ENCODE results near the gene MANEA. TPM values are rescaled to one million over a fixed set of nuclear protein-coding genes. Genes with fewer than 3 reads are reported as not detected.
"Not testable (repeated sequence)": the region's sequence is repeated elsewhere in the genome, so short reads cannot be mapped to it uniquely, and the experiment has no call there.

The MANEA gene, protein sequence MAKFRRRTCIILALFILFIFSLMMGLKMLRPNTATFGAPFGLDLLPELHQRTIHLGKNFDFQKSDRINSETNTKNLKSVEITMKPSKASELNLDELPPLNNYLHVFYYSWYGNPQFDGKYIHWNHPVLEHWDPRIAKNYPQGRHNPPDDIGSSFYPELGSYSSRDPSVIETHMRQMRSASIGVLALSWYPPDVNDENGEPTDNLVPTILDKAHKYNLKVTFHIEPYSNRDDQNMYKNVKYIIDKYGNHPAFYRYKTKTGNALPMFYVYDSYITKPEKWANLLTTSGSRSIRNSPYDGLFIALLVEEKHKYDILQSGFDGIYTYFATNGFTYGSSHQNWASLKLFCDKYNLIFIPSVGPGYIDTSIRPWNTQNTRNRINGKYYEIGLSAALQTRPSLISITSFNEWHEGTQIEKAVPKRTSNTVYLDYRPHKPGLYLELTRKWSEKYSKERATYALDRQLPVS
- total RNA-seq, result 1 to 10 TPM; 4.3 to 6.3 TPM
- long read RNA-seq, full-length matches to known transcripts, result 11 of 12 reads
- long read RNA-seq, partial matches to known transcripts, result 1 of 12 reads
- long read RNA-seq, other reads (novel, unspliced or antisense), result 0 of 12 reads

DNA sequence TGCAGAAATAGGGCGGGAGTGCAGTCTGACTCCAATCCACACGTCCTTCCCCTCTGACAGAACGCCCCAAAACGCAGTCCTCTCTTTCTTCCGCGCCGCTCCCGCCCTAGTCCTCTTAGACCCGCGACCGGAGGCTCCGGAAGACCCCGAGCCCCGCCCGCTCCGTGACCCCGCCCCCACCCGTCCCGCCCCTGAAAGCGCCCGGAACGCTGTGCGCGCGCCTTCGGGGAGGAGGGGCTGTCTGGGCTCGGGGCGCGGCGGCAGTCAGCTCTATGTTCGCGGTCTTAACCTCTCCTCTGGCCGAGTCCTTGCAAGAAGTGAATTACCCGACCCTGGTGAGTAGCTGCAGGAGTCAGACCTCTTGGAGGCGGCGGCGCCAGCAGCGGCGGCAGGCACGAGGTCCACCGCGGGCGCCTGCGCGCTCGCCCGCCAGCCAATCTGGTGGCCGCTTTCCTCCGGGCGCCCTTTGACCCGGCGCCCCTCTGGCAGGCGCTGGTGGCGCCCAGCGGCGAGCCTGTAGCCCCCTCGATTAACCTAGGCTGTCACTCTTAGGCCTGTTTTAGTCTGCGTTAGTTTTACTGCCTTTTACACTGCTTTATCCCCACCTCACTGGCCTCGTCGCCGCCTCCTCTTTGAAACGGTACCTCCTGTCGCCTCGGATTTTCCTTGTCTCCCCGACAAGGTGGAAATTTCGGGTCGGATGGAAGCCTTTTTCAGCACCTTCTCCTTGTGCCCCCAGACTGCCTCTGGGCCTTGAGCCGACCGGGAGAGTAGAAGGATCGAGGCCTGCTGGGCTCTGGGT is at the start of gene MANEA:
MANEA (plus strand) TSS at position 232 of the 802 bp plus-strand sequence. CDS start 8,905 bp downstream, outside the sequence.
- ATAC-seq (peak; percentile 93), DNase-seq (peak; percentile 75 to 81)

DNA sequence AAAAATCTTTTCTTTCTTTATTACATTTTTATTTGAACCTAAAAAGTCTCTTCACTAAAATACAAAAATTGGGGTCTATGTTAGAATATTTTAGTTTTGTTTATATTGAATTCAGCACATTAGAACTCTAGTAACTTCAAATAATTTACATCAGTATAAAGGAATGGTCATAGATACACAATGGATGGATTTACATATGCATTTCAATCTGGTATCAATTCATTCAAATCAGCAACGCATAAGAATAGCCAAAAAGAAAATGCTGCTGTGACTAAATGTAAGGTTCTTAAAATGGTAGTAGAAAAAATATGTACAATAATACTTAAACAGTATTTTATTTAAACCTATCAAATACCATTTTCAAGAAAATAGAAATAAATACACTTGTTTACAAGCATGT is 47.6 kb upstream of the MANEA start:
- DNase-seq, result no peak
- intact Hi-C loops (cut with DNase I, micrococcal nuclease), result no loop called here
- no peak for ATAC-seq

More for the DNA sequence above, at the start of gene MANEA:
- intact Hi-C loops (cut with DNase I, micrococcal nuclease), result no loop called here

DNA sequence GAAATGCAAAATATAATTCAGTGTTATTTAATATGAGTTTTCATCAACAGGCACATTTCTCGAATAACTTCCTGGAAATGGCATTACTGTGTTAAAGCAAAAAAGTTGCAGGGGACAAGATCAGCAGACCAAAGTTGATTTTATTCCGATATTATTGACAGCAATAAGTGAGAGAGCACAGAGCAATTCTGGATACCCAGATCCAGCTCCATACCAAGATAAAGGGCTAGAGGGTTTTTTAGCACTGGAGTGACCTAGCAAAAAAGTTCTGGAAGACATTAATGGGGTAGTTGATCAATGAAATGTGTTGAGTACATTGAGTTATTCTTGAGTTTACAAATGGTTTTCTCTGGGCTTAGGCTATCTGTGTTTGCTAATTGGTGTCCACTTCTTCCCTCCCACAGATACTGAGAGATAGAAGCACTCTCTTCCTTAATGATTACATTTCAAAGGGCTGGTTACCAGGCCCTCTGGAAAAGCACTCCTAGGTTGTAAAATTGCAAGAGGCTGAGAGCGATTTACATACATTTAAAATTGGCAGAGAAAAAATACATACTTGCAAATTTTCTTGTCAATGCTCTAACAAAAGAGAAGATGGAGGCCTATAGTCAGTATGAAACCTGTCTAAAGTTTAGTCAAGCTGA is 47.0 kb upstream of the MANEA start:
- ATAC-seq, result no peak
- no peak for DNase-seq
- intact Hi-C loops (cut with DNase I, micrococcal nuclease), result no loop called here

DNA sequence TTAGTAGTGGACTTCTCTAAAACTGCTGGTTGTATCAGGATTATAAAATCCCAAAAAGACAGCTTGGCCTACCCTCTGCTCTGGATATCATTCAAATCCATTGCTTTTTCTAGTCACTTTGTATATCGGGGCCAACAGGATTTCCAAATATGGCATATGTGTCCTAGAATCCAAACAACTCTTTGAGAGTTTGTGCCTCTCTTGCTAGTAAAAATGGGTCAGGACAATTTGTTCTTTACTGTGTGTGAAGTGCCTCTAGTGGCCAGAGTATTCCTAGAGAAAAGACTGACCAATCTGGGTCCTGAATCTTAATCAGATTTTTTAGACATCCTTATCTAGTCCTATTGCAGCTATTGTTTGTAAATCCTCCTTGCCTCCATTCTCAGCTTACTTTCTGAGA is 33.5 kb upstream of the MANEA start:
- ATAC-seq, result no peak
- no peak for DNase-seq
- intact Hi-C loops (cut with DNase I, micrococcal nuclease), result no loop called here

DNA sequence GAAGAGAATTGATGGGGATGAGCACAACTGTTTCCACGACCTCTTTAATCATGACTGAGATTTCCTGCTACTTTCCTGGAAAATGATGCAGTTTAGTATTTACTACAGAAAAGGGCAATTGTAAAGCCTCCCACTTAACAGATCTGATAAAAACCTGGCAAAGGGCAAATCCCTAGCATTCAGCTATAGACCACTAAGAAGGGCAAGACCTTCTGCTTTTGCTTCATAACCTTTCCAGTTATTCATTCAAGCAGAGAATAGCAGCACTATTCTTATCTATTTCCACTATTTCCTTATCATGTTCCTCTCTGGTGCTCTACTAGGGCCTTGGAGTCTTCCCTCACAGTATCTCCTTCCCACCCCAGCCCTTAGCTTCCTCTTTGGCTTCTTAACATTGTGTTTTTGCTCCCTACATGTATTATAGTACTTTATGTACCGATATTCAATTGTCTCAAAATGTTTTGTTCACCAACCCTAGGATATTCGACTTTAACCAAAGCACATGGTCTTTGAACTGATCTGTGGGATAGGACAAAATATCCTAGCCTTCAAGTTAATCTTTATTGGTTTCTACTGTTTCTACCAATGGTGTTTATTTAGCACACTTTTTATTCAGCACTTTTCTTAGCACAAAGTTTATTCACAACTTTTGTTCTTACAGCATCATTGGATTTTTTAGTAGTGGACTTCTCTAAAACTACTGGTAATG is 32.7 kb upstream of the MANEA start:
- intact Hi-C loops (cut with DNase I, micrococcal nuclease), result no loop called here
- ATAC-seq (no peak), DNase-seq (no peak)

DNA sequence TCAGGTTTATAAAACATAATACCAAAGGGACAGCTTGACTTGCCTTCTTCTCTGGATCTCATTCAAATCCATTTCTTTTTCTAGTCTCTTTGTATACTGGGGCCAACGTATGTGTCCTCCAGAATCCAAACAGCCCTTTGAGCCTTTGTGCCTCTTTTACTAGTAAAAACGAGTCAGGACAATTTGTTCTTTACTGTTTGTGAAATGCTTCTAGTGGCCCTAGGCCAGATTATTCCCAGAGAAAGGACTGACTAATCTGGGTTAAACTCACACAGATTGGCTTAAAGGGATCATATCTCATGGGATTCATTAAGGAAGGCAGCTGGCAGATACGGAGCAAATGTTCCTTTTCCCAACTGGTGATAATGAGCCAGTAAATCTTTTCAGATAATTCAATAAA is 32.1 kb upstream of the MANEA start:
- DNase-seq (no peak), ATAC-seq (no peak)
- intact Hi-C loops (cut with DNase I, micrococcal nuclease), result no loop called here

DNA sequence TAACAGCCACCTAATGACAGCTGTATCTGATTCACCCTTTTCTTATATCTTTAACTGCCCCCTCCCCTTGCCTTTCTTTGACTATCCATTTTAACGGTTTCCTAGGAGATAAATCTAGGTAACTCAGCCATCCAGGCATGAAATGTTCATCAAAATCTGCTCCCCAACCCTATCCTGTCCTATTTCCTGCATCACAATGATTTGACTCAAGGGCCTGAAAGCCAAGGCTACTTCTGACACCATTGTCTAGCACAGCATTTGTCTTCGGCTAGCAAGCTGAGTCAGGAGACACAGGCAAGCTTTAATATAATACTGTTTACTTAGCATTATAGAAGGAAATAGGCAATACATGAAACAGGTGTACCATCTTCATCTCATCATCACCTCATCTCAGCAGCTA is 31.6 kb upstream of the MANEA start:
- no peak for DNase-seq
- intact Hi-C loops (cut with DNase I, micrococcal nuclease), result no loop called here
- no peak for ATAC-seq

DNA sequence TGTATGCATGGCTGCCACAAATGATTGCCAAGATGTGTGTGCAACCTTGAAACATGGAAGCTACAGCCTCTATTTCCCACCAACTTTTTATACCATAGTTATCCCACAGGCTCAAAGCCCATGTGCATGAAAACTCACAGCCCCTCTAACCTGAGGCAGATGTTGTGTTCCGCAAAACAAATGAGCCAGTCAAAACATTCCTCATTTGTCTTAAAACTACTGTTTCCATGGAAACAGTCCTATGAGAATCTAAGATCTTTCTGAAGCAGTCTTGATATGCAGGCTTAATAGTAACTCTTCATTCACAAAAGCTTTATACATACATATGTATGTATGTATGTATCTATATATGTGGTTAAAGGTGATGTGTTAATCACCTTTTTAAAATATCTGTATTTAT is 31.2 kb upstream of the MANEA start:
- no peak for ATAC-seq
- no peak for DNase-seq
- intact Hi-C loops (cut with DNase I, micrococcal nuclease), result no loop called here

DNA sequence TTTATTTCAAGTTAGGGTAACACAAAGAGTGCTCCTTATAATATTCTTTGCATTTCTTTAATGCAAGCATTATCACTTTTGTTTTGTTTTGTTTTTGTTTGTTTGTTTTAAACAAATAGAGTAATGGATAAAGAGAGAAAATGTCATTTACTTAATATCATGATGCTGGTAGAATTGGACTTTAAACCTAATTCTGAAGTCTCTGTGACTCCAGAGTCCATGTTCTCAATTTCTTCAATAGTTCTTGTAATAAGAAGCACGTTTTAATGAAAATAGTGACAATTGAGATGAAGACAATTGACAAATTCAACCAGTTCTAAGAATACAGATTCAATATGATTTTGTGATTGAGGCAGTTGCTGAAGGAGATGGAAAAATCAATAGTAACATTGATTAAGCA is 30.3 kb upstream of the MANEA start:
- no peak for ATAC-seq
- intact Hi-C loops (cut with DNase I, micrococcal nuclease), result no loop called here
- no peak for DNase-seq

DNA sequence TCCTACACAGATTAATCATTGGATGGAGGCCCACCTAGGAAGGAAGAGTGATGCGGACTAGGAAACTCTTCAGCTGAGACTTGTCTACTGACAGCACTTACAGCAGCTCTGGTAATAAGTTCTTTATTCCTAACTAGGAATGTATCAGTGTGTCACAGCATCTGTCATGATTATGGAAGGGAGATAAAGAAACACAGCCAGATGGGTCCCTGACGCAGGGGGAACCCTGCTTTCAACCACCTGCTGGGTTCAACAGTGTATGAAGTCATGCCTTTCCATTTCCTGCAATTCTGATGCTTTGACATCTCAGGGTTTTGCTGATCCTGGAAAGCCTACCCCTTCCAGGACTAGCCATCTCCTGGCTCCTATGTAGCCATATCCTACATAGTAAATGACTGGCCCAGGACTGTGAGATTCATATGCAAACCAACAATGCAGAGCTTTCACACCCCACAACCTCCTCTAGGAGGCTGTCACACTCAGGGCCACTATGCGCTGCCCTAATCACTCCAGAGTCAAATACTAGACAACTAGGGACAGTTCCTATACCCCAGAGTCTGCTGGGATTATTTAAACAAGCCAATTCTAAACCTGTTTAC is 29.0 kb upstream of the MANEA start:
- ATAC-seq, result no peak
- DNase-seq, result no peak
- intact Hi-C loops (cut with DNase I, micrococcal nuclease), result no loop called here

DNA sequence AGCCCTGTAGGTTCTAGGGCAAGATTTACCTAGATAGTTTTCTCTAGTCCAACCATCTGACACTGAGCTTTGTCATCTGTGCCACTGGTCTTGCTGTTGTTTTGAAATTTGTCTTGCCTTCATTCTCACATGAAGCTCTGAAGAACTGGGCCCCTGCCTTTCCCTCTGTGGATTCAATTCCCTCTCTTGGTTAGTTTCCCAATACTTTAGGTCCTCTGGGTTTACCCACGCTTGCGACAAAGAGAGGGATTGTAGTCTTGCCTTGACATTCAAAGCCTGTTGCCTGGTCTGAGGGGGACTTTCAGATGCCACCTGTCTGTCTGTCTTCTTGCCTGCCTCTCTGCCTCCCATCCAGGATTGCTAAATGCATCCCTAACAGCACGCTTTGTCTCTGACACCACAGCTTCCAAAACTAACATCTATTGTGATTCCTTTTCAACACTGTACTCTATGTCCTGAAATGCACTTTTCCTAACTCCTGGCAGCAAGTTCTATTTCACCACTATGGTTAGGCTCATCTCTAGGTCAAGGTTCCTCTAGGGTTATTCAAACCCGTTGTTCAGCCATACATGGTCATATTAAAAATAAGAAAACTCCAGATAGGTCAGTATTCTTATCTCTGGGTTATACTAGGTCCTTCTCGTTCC is 25.5 kb upstream of the MANEA start:
- DNase-seq (no peak), ATAC-seq (no peak)
- intact Hi-C loops (cut with DNase I, micrococcal nuclease), result no loop called here

DNA sequence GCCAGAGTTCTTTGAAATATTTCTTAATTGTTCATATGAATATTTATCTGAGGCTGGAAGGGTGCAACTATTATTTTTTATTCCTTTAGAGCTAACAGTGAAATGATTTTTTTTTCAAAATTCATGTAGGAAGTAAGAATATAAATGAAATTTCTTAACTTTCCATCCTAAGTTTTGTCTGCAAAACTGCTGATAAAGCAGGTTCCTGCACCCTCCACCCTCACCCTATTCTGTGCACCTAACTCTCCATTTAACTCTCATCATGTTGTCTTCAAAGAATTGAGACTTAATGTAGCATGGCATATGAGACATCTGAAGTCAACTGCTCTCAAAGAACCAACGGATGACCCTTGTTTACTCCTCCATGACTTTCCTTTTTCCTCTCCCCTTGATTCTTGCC is 23.5 kb upstream of the MANEA start:
- intact Hi-C loops (cut with DNase I, micrococcal nuclease), result no loop called here
- ATAC-seq, result no peak
- DNase-seq, result no peak

DNA sequence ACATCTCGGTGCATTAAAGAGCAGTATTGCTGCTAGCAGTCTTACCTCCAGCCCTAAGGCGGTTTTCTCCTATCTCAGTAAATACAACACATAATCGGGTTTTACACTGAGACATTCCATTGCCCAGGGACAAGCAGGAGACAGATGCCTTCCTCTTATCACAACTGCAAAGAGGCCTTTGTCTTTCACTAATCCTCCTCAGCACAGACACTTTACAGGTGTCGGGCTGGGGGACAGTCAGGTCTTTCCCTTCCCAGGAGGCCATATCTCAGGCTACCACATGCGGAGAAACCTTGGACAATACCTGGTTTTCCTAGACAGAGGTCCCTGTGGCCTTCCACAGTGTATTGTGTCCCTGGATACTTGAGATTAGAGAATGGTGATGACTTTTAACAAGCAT is 16.4 kb upstream of the MANEA start:
- DNase-seq; intact Hi-C loops (cut with DNase I, micrococcal nuclease); ATAC-seq: not testable (repeated sequence)

DNA sequence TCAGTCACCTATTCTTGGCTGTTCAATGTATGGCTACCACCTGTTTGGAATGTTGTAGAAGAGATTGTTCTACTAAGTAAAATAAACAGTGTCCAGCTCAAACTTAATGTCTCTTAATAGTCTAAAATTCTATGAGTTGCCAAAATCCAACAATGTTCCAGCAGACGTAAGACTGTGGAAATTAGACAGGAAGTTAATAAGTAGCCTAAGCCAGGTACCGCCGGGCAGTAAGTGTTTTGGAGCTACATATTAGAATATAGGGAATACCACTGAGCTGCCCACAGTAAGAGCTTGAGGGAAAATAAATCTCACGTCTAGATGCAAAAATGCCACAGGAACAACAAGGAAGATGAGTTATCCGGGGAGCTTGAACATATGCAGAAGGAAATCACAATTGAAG is 7.8 kb upstream of the MANEA start:
- DNase-seq, result no peak
- ATAC-seq, result no peak
- intact Hi-C loops (cut with DNase I, micrococcal nuclease), result loop anchor here in 1 of 2 donors (5.0 kb wide), 1 partner anchor 592 kb away; no protein-coding TSS in a partner anchor

DNA sequence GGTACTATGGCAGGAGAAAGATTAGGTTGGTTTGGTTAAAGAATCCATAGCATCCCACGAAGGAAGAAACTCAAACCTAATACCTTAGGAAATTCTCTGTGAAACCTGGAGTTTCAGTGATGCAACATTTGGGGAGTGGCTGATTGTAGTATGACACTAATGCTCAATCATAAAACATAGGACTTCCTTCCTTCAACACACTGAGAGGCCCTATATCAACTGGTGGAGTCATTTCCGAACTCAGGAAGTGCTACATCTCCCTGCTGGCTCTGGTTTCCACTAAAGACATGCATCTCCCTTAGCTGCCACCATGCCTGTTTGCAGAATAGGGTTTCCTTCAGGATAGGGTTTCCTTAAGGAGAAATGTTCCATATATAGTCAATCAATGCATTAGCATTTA is 5.2 kb upstream of the MANEA start:
- ATAC-seq, result peak; percentile 66

DNA sequence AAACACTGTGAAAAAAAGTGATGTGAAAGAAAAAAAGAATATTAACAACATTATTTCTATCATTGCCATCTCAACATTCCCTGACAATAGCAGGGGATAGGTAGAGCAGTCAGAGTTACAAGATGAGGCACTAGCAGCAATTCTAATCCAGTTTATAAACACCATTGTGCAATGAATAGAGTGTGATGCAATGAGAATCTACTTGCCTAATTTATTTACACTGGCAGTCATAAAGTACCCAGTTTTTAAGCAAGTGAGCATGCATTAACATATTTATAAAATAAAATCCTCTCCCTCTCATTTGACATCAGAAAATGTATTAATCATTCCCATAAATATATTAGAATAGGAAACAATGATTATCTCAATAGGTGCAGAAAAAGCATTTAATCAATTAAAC is 2.5 kb upstream of the MANEA start:
- ATAC-seq, result no peak

More for the DNA sequence above, 5.2 kb upstream of the MANEA start:
- no peak for DNase-seq
- intact Hi-C loops (cut with DNase I, micrococcal nuclease), result no loop called here

DNA sequence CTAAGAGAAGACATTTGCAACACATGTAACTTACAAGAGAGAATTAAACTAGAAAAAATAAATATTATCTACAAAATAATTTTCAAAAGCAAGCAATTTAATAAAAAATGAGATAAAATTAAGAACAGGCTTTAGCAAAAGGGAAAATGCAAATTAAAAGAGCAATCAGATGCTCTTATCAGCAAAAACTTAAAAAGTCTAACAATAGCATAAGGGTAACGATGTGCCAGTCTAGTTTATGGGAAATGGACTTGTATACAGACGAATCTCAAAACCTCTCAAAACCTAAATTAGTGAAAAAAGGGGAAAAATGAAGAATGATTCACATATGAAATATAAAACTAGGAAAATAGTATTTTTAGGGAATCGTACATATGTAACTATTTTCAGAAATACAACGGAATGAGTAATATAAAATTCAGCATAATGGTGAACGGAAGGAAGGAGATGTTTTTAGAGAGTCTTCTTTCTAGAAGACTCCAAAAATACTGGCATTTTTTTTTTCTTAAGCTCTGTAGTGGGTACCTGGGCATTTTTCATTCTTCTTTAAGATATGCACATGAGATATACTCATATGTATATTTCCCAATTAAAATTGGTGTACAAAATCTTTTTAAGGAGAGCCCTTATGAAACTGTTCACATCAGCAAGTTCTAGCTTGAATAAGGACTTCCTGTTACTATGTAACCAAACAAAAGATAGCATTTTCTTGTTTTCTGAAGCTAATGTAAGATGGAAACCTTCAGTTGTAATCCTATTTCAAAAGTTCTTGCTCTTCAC is 927 bp upstream of the MANEA start:
- DNase-seq (no peak), ATAC-seq (peak; percentile 28)
- intact Hi-C loops (cut with DNase I, micrococcal nuclease), result no loop called here

More for the DNA sequence above, 2.5 kb upstream of the MANEA start:
- intact Hi-C loops (cut with DNase I, micrococcal nuclease), result no loop called here
- no peak for DNase-seq

Data from left colon (tissue), 2 donors.